Activated T-cell treated with anti-CD3 and anti-CD28 coated beads for 48 hours (primary cell): ENCODE results near the gene KCND3.
"Not testable (repeated sequence)": the region's sequence is repeated elsewhere in the genome, so short reads cannot be mapped to it uniquely, and the experiment has no call there.

Experiments used
- DNase-seq: peaks from one replicate; pipeline ENCODE4 v3.0.0-alpha.2; 2020; ENCODE audit warnings: low read depth

KCND3 gene

GRCh38 chr1:111811891-111812290 lies 177.6 kb downstream of the KCND3 start:
- DNase-seq: no peak

- no peak for DNase-seq
Measured at GRCh38 chr1:111805251-111805650, 184.2 kb downstream of the KCND3 start.

GRCh38 chr1:111804776-111805175 lies 184.7 kb downstream of the KCND3 start:
- DNase-seq: no peak

- DNase-seq: no peak
Measured at GRCh38 chr1:111803951-111804350, 185.5 kb downstream of the KCND3 start.

- no peak for DNase-seq
Measured at GRCh38 chr1:111802984-111803383, 186.5 kb downstream of the KCND3 start.

GRCh38 chr1:111802110-111802509 lies 187.4 kb downstream of the KCND3 start:
- no peak for DNase-seq

- DNase-seq: no peak
Measured at GRCh38 chr1:111801071-111801850, 188.2 kb downstream of the KCND3 start.

- not testable (repeated sequence) for DNase-seq
Measured at GRCh38 chr1:111799722-111800121, 189.7 kb downstream of the KCND3 start.

- DNase-seq: no peak
Measured at GRCh38 chr1:111798580-111798979, 190.9 kb downstream of the KCND3 start.

- DNase-seq: no peak
Measured at GRCh38 chr1:111795401-111795800, 194.1 kb downstream of the KCND3 start.

GRCh38 chr1:111793923-111794322 lies 195.5 kb downstream of the KCND3 start:
- no peak for DNase-seq

- DNase-seq: no peak
Measured at GRCh38 chr1:111792249-111792648, 197.2 kb downstream of the KCND3 start.

- no peak for DNase-seq
Measured at GRCh38 chr1:111791776-111792175, 197.7 kb downstream of the KCND3 start.

GRCh38 chr1:111789666-111790316 lies 199.7 kb downstream of the KCND3 start:
- no peak for DNase-seq

- no peak for DNase-seq
Measured at GRCh38 chr1:111789142-111789541, 200.3 kb downstream of the KCND3 start.

GRCh38 chr1:111786669-111787207 lies 202.7 kb downstream of the KCND3 start:
- no peak for DNase-seq

GRCh38 chr1:111784273-111784901 lies 205.1 kb downstream of the KCND3 start:
- DNase-seq: no peak

GRCh38 chr1:111779546-111779945 lies 209.9 kb downstream of the KCND3 start:
- no peak for DNase-seq

GRCh38 chr1:111778541-111779051 lies 210.9 kb downstream of the KCND3 start:
- no peak for DNase-seq

- DNase-seq: no peak
Measured at GRCh38 chr1:111778066-111778465, 211.4 kb downstream of the KCND3 start.

- no peak for DNase-seq
Measured at GRCh38 chr1:111777301-111777700, 212.2 kb downstream of the KCND3 start.

GRCh38 chr1:111776861-111777260 lies 212.6 kb downstream of the KCND3 start:
- no peak for DNase-seq

- DNase-seq: no peak
Measured at GRCh38 chr1:111776391-111776790, 213.1 kb downstream of the KCND3 start.
